NK-92 (cell line): ENCODE data around the gene TMEM184A.

Experiments used
- DNase-seq: peaks from one replicate; lab custom pipeline; 2025; ENCODE audit not compliant: unreplicated experiment; lab: John Stamatoyannopoulos, UW

The TMEM184A gene

GRCh38 chr7:1505731-1506550 lies 50.1 kb downstream of the TMEM184A start:
- no peak for DNase-seq

GRCh38 chr7:1503816-1504775 lies 51.9 kb downstream of the TMEM184A start, which contains the start of gene INTS1:
TSS of gene INTS1 (minus strand) at chr7:1504389. CDS start at chr7:1503960, 429 bp downstream.
- no peak for DNase-seq

- DNase-seq: no peak
Observed at GRCh38 chr7:1503390-1503789, 52.6 kb downstream of the TMEM184A start.

GRCh38 chr7:1502845-1503244 lies 53.2 kb downstream of the TMEM184A start:
- no peak for DNase-seq

- no peak for DNase-seq
Observed at GRCh38 chr7:1501487-1502270, 54.3 kb downstream of the TMEM184A start.

- no peak for DNase-seq
Observed at GRCh38 chr7:1500064-1500807, 55.8 kb downstream of the TMEM184A start.

- DNase-seq: no peak
Observed at GRCh38 chr7:1499367-1500029, 56.5 kb downstream of the TMEM184A start.

GRCh38 chr7:1498370-1499305 lies 57.4 kb downstream of the TMEM184A start:
- DNase-seq: no peak

GRCh38 chr7:1497293-1497927 lies 58.6 kb downstream of the TMEM184A start:
- DNase-seq: no peak

GRCh38 chr7:1496531-1497292 lies 59.3 kb downstream of the TMEM184A start:
- no peak for DNase-seq

GRCh38 chr7:1495564-1496242 lies 60.3 kb downstream of the TMEM184A start:
- no peak for DNase-seq

- DNase-seq: no peak
Observed at GRCh38 chr7:1494866-1495563, 61.0 kb downstream of the TMEM184A start.

GRCh38 chr7:1494447-1494846 lies 61.6 kb downstream of the TMEM184A start:
- no peak for DNase-seq

- DNase-seq: no peak
Observed at GRCh38 chr7:1493571-1493970, 62.4 kb downstream of the TMEM184A start.

GRCh38 chr7:1493129-1493528 lies 62.9 kb downstream of the TMEM184A start:
- no peak for DNase-seq

GRCh38 chr7:1492640-1493039 lies 63.4 kb downstream of the TMEM184A start:
- no peak for DNase-seq
